ENCODE measurements around the gene PLPP2. TPM values are rescaled to one million over a fixed set of nuclear protein-coding genes. Genes with fewer than 3 reads are reported as not detected.
A peak's percentile ranks its signal among the peaks of the same experiment; 100 is the strongest.

PLPP2 gene
- total RNA-seq, 4 donors from 2014 or later: 75.9 to 114 (median 109) TPM

- DNase-seq (ENCODE audit: low spot score in 2 of 2): no peak
- peaks cover 11% of the 10 kb centered on the region for H3K9me3 ChIP-seq
- H3K27ac ChIP-seq: no peak overlapping the region
- peaks cover 79% of the 10 kb centered on the region for H3K36me3 ChIP-seq
- TF ChIP-seq POLR2AphosphoS5 (IDR thresholded peaks at IDR 0.05): no peak
- TF ChIP-seq CTCF (IDR thresholded peaks at IDR 0.05): no peak
- no peak for TF ChIP-seq POLR2A (IDR thresholded peaks at IDR 0.05)
- TF ChIP-seq EP300 (IDR thresholded peaks at IDR 0.05): no peak
- H3K4me3 ChIP-seq: no peak overlapping the region
- no peaks in the 10 kb centered on the region for H3K4me1 ChIP-seq
- H3K27me3 ChIP-seq: no peaks in the 10 kb centered on the region
- WGBS: 98% methylated on average over 3 of the region's 4 CpGs
These were observed 36.9 kb upstream of the PLPP2 start for GRCh38 chr19:328025-328505.

DNA sequence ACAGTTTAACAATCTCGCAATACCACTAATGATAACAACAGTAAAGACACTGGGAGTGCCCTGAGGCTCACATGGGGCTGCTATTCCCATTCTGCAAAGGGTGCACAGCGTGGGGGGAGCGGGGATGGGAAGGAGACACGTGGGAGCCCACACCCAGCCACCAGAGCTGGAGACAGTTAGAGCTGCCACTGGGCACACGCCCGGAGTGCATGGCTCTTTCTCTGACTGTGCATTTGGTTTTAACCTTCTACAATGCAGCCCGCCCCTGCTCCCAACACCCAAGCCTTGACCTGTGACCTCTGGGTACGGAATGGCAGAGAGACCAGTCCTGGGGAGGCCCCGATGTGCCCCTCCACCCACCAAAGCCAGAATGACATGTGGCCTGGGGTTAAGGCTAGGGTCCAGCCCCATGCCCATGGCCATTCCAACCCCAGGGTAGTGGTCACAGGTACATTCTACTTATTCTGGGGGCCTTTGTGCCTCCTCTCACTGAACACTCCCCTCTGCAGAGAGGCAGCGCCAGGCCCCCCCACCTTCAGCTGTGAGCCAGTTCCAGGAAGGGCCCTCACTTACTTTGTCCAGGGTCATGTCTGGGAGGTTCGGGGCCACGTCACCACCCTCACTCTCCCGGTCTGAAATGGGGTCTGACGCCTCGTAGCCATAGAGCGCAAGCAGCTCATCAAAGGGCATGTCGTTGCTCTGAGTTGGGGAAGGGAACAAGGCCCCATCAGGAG, 36.3 kb upstream of the PLPP2 start:
- Histone ChIP-seq H3K4me3 (no peak overlapping the region), H3K27me3 (no peaks in the 10 kb centered on the region), H3K4me1 (no peaks in the 10 kb centered on the region), H3K9me3 (peaks cover 11% of the 10 kb centered on the region), H3K36me3 (peaks cover 85% of the 10 kb centered on the region), H3K27ac (no peak overlapping the region)
- DNase-seq (ENCODE audit: low spot score in 2 of 2): peak in 1 of 2 donors; percentile 28
- 93% methylated on average over 6 of the region's 17 CpGs for WGBS
- TF ChIP-seq POLR2AphosphoS5 (IDR thresholded peaks at IDR 0.05): no peak
- TF ChIP-seq EP300 (IDR thresholded peaks at IDR 0.05): no peak
- TF ChIP-seq CTCF (IDR thresholded peaks at IDR 0.05): no peak
- TF ChIP-seq POLR2A (IDR thresholded peaks at IDR 0.05): no peak

DNA sequence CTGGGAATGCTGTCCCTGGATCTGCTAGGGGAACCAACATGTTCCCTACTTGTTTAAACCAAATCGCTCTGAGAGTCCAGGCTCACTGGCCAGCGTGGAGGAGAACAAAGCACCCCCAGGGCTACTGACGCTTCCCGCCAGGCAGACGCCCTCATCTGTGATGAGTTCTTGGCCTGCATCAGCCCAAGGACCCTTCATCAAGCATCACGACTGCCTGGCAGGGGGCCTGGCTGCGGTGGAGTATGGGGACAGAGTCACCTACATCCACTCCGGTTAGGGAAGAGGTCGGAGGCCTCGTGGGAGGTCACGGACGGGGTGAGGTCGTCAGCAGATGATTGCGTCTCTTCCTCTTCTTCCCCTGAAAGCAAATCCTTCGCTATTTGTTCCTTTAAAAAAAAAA, 35.7 kb upstream of the PLPP2 start:
- TF ChIP-seq CTCF (IDR thresholded peaks at IDR 0.05): no peak
- no peak for TF ChIP-seq POLR2AphosphoS5 (IDR thresholded peaks at IDR 0.05)
- no peak for TF ChIP-seq EP300 (IDR thresholded peaks at IDR 0.05)
- no peak for TF ChIP-seq POLR2A (IDR thresholded peaks at IDR 0.05)
- peaks cover 91% of the 10 kb centered on the region for H3K36me3 ChIP-seq
- peaks cover 11% of the 10 kb centered on the region for H3K9me3 ChIP-seq
- H3K4me1 ChIP-seq: no peaks in the 10 kb centered on the region
- 94% methylated on average over 15 of the region's 15 CpGs for WGBS
- no peaks in the 10 kb centered on the region for H3K27me3 ChIP-seq
- H3K4me3 ChIP-seq: no peak overlapping the region
- peak in 1 of 2 donors; percentile 55 for DNase-seq (ENCODE audit: low spot score in 2 of 2)
- H3K27ac ChIP-seq: no peak overlapping the region

- Histone ChIP-seq H3K27ac (no peak overlapping the region), H3K36me3 (peaks cover 90% of the 10 kb centered on the region), H3K4me1 (no peaks in the 10 kb centered on the region), H3K27me3 (no peaks in the 10 kb centered on the region), H3K9me3 (peaks cover 15% of the 10 kb centered on the region), H3K4me3 (no peak overlapping the region)
- 95% methylated on average over 30 of the region's 33 CpGs for WGBS
- no peak for DNase-seq (ENCODE audit: low spot score in 2 of 2)
- TF ChIP-seq POLR2A (IDR thresholded peaks at IDR 0.05): no peak
- TF ChIP-seq EP300 (IDR thresholded peaks at IDR 0.05): no peak
- TF ChIP-seq CTCF (IDR thresholded peaks at IDR 0.05): no peak
- no peak for TF ChIP-seq POLR2AphosphoS5 (IDR thresholded peaks at IDR 0.05)
These were observed 34.8 kb upstream of the PLPP2 start for GRCh38 chr19:325937-326565.
